HepG2 (cell line): ENCODE data around the gene GRIK4. TPM values are rescaled to one million over a fixed set of nuclear protein-coding genes. Genes with fewer than 3 reads are reported as not detected.
"Not testable (repeated sequence)": the region's sequence is repeated elsewhere in the genome, so short reads cannot be mapped to it uniquely, and the experiment has no call there.

Experiments
- ATAC-seq: fragments of 200-7000 bp; cut with Tn5 transposase; 3 replicates; pipeline ENCODE4 v1.9.1; 2020; ENCODE audit warnings: mild to moderate bottlenecking, moderate library complexity
- BruUV-seq: library from RNA; stranded (reverse); fragments of 400-500 nt; replicated peaks from 2 replicates; lab custom pipeline; 2021; lab: Mats Ljungman, UMichigan
- CTCF ChIA-PET: fragments of 300-600 bp; formaldehyde crosslinking; extraction: SDS; loops from one replicate; lab custom pipeline; 2021; ENCODE audit warnings: low total read pairs, inconsistent platforms, low intra/inter-chr PET ratio; lab: Yijun Ruan, JAX
- POLR2A ChIA-PET: fragments of 350-600 bp; sonication (Branson Sonifier 250); formaldehyde crosslinking; loops from one replicate; lab custom pipeline; 2020; ENCODE audit warnings: antibody characterized with exemption, inconsistent platforms; lab: Yijun Ruan, JAX
- DNase-seq: peaks from one replicate; pipeline ENCODE4 v3.0.0-alpha.2; 2015; ENCODE audit warnings: low spot score
- FAIRE-seq: peaks from 3 replicates; lab custom pipeline; 2011; peaks lifted over from hg19 to GRCh38; lab: Jason Lieb, UNC
- H2AFZ ChIP-seq: one replicate; pipeline ENCODE4 v1.6.1; 2011; ENCODE audit warnings: low read length, inconsistent platforms
- H3K27ac ChIP-seq: fragments of 300-600 bp; 3 replicates; pipeline ENCODE4 v1.8.0; 2011; ENCODE audit warnings: mixed run types, mild to moderate bottlenecking, mixed read lengths, low read length, inconsistent platforms; ENCODE audit not compliant: insufficient read depth; ENCODE audit errors: extremely low read length
- H3K27me3 ChIP-seq, 2 experiments: fragments of 200-600 bp in 1 of 2; 2 replicates in 1 of 2; 3 replicates in 1 of 2; pipeline versions ENCODE4 v1.6.0 to v1.8.0; 2011; ENCODE audit warnings: low read length in 2 of 2, mild to moderate bottlenecking in 2 of 2, moderate library complexity in 2 of 2, inconsistent platforms in 1 of 2; ENCODE audit not compliant: insufficient read depth in 2 of 2, control insufficient read depth in 1 of 2
- H3K36me3 ChIP-seq, 2 experiments: fragments of 200-600 bp in 1 of 2; replicated peaks in 1 of 2; 2 replicates in 1 of 2; 3 replicates in 1 of 2; pipeline versions ENCODE4 v1.5.1 to v1.8.0; 2011; ENCODE audit warnings: low read length in 2 of 2, inconsistent platforms in 1 of 2; ENCODE audit not compliant: insufficient read depth in 2 of 2, control insufficient read depth in 1 of 2
- H3K4me1 ChIP-seq: 2 replicates; pipeline ENCODE4 v1.5.1; 2012; ENCODE audit warnings: low read length, inconsistent platforms; ENCODE audit not compliant: insufficient read depth
- H3K4me2 ChIP-seq: 2 replicates; pipeline ENCODE4 v1.6.0; 2011; ENCODE audit warnings: low read depth, low read length, inconsistent platforms
- H3K4me3 ChIP-seq, 3 experiments: fragments of 200-600 bp in 1 of 3; sonication (generic), shearing (Covaris generic) in 1 of 3; replicated peaks in 1 of 3; 2 replicates each; pipeline ENCODE4 v1.5.1; 2011 to 2016; ENCODE audit warnings: low read length in 3 of 3, inconsistent platforms in 2 of 3, low read depth in 2 of 3, mild to moderate bottlenecking in 2 of 3, control low read depth in 1 of 3, mixed read lengths in 1 of 3; ENCODE audit not compliant: insufficient read depth in 1 of 3
- H3K79me2 ChIP-seq: one replicate; pipeline ENCODE4 v1.6.1; 2011; ENCODE audit warnings: low read length, inconsistent platforms; ENCODE audit not compliant: insufficient read depth
- H3K9ac ChIP-seq: 2 replicates; pipeline ENCODE4 v1.6.0; 2011; ENCODE audit warnings: mild to moderate bottlenecking, low read depth, low read length, inconsistent platforms; ENCODE audit not compliant: insufficient read depth
- H3K9me3 ChIP-seq: 2 replicates; pipeline ENCODE4 v1.5.1; 2012; ENCODE audit warnings: mild to moderate bottlenecking, low read length
- H4K20me1 ChIP-seq: 2 replicates; pipeline ENCODE4 v1.6.0; 2011; ENCODE audit warnings: inconsistent platforms, mild to moderate bottlenecking, low read length, moderate library complexity; ENCODE audit not compliant: insufficient read depth
- CTCF ChIP-seq: sonication (generic); formaldehyde crosslinking; IDR thresholded peaks from 2 replicates; pipeline ENCODE4 v1.5.0; 2020; ENCODE audit warnings: mild to moderate bottlenecking, missing genetic modification reagents, moderate library complexity
- STAG1 ChIP-seq: sonication (generic); formaldehyde crosslinking; IDR thresholded peaks from 2 replicates; pipeline ENCODE4 v1.4.0; 2020; ENCODE audit warnings: missing genetic modification reagents
- ZFP36 ChIP-seq: fragments of 150-350 bp; IDR thresholded peaks from 2 replicates; pipeline ENCODE4 v1.6.1; 2018; ENCODE audit warnings: borderline replicate concordance, low read length, low read depth; ENCODE audit not compliant: partially characterized antibody
- ZNF333 ChIP-seq: sonication (generic); formaldehyde crosslinking; IDR thresholded peaks from 2 replicates; pipeline ENCODE4 v1.4.0; 2020; ENCODE audit warnings: mild to moderate bottlenecking, missing genetic modification reagents, borderline replicate concordance
- ZSCAN22 ChIP-seq: sonication (generic); formaldehyde crosslinking; IDR thresholded peaks from 2 replicates; pipeline ENCODE4 v1.4.0; 2020; ENCODE audit warnings: mild to moderate bottlenecking, missing genetic modification reagents
- WGBS: methylation state at CpG from one replicate; pipeline ENCODE4 v1.1.6; 2017; ENCODE audit warnings: low lambda C conversion rate; 5-methylcytosine and 5-hydroxymethylcytosine counted together
- in situ Hi-C: cut with HindIII; loops from 2 replicates; pipeline ENCODE4 v1.10.0; 2017; ENCODE audit warnings: low pct_unique_long_range_greater_than_20kb; ENCODE audit not compliant: extremely low pct_ligation_motif_present
- intact Hi-C: fragments of 100-400 bp; cut with micrococcal nuclease; formaldehyde crosslinking; loops from one replicate; pipeline ENCODE4 v1.10.0; 2022; ENCODE audit not compliant: unreplicated experiment
- polyA plus RNA-seq, 8 experiments: library from polyadenylated mRNA; depleted of rRNA in 3 of 8; stranded (reverse) in 7 of 8; unstranded in 1 of 8; fragments of >200 nt; fragmentation: Illumina TruSeq in 4 of 8; extraction: Trizol in 4 of 8; gene quantifications; 2 replicates each; pipeline versions ENCODE4 v1.2.1 to v1.2.3, GENCODE V29; 2011 to 2016; ENCODE audit warnings: low read depth in 4 of 8, missing spikeins in 1 of 8, mixed read lengths in 1 of 8; ENCODE audit not compliant: insufficient read depth in 1 of 8
- total RNA-seq, 5 experiments: library from RNA; depleted of rRNA; stranded (reverse); fragments of >200 nt; fragmentation: Illumina TruSeq; extraction: Trizol; gene quantifications; 2 replicates each; pipeline ENCODE4 v1.2.3, GENCODE V29; 2016; ENCODE audit warnings: low read depth in 1 of 5

The GRIK4 gene
- total and polyA plus RNA-seq, 2 of the 13 experiments (the other 11 are each of a cell fraction or from before 2014, with no cell fraction given) = 0.04 to 0.07 TPM

DNA sequence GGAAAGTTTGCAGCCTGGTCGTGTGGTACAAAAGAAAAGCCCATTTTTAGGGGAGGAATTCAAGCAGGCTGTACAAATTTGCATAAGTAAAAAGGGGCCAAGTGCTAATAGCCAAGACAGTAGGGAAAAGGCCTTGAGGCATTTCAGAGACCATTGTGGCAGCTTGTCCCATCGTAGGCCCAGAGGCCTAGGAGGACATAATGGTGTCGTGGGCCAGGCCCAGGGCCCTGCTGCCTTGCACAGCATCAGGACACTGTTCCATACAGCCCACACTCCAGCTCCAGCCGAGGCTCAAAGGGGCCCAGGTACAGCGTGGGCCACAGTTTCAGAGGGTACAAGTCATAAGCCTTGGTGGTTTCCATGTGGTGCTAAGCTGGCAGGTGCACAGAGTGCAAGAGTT is 106.9 kb downstream of the GRIK4 start:
- no peak for ATAC-seq
- Histone ChIP-seq H3K4me2 (no peak overlapping the region), H3K79me2 (no peaks in the 10 kb centered on the region), H3K36me3 (no peaks in the 10 kb centered on the region), H3K9me3 (peaks cover 14% of the 10 kb centered on the region), H2AFZ (no peak overlapping the region), H3K27ac (no peak overlapping the region), H3K4me1 (peaks cover 2% of the 10 kb centered on the region), H3K27me3 (no peaks in the 10 kb centered on the region; a peak in 1 of 5 replicates), H4K20me1 (no peaks in the 10 kb centered on the region), H3K4me3 (no peak overlapping the region), H3K9ac (no peak overlapping the region)
- FAIRE-seq = no peak
- whole genome bisulfite sequencing = 2% methylated on average over 2 of the region's 5 CpGs
- BruUV-seq = no TSS peak
- CTCF ChIA-PET = no interaction called here
- POLR2A ChIA-PET = no interaction called here
- intact Hi-C loops (no loop called here), in situ Hi-C loops (no loop called here)
- no peak for DNase-seq
- no peak for TF ChIP-seq ZNF333 (CRISPR knock-in tag)
- peak; percentile 34 for TF ChIP-seq ZFP36

DNA sequence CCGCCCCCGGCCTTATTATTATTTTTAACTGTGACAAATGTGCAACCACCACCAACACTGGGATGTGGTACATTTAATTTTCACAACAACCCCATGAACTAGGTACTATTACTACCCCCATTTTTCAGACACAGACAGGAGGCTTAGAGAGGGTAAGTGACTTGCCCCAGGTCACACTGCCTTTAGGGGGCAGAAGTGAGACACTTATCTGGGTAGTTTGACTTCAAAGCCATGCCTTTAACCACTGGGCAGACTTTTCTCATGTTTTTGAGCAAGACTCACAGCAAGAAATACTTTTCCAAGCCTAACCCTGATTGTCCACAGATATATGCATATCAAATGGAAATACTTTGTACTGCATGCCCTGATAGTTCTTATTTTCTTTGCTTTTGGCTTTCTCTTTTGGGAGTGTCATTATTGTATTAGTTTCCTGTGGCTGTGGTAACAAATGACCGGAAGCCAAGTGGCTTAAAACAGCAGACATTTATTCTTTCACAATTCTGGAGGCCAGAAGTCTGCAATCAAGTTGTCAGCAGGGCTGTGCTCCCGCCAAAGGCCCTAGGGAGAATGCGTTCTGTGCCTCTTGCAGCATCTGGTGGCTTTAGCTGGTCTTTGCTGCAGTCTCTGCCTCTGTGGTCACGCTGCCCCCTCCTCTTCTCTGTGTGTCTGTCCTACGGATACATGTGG is 110.8 kb downstream of the GRIK4 start:
- in situ Hi-C loops (no loop called here), intact Hi-C loops (no loop called here)
- no peak overlapping the region for H3K4me3 ChIP-seq
- no peaks in the 10 kb centered on the region for H3K4me1 ChIP-seq
- DNase-seq = no peak
- TF ChIP-seq ZSCAN22 = no peak
- TF ChIP-seq STAG1 = peak; percentile 24; the same call in 1 of the 2 replicates
- peak; percentile 30; the same call in 1 of the 2 replicates for TF ChIP-seq CTCF
- no TSS peak for BruUV-seq
- H3K36me3 ChIP-seq = no peaks in the 10 kb centered on the region
- CTCF ChIA-PET = no interaction called here
- H2AFZ ChIP-seq = no peak overlapping the region
- H4K20me1 ChIP-seq = no peaks in the 10 kb centered on the region
- H3K4me2 ChIP-seq = no peak overlapping the region
- H3K27me3 ChIP-seq = peaks cover 3 to 11% of the 10 kb centered on the region in 2 experiments; a peak in 2 of 5 replicates
- no peak for FAIRE-seq
- H3K9ac ChIP-seq = no peak overlapping the region
- POLR2A ChIA-PET = no interaction called here
- H3K27ac ChIP-seq = no peak overlapping the region
- no peaks in the 10 kb centered on the region for H3K79me2 ChIP-seq
- peaks cover 14% of the 10 kb centered on the region for H3K9me3 ChIP-seq
- 44% methylated on average over 7 of the region's 7 CpGs for WGBS
- no peak for ATAC-seq

DNA sequence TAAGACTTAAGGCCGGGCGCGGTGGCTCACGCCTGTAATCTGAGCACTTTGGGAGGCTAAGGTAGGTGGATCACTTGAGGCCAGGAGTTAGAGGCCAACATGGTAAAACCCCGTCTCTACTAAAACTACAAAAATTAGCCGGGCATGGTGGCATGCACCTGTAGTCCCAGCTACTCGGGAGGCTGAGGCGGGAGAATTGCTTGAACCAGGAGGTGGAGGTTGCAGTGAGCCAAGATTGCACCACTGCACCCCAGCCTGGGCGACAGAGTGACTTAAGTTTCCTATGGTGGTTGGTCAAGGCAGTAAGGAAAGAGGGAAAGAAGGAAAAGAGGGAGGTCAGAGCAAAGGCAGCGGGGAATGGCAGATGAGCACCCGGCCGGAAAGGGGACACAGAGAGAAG is 113.4 kb downstream of the GRIK4 start:
- FAIRE-seq, H3K9me3 ChIP-seq, H3K79me2 ChIP-seq, intact Hi-C loops, CTCF ChIA-PET, H3K4me2 ChIP-seq, DNase-seq, H3K36me3 ChIP-seq, POLR2A ChIA-PET, ATAC-seq, in situ Hi-C loops, BruUV-seq, H3K27ac ChIP-seq, H3K4me3 ChIP-seq, H3K9ac ChIP-seq, H2AFZ ChIP-seq, H4K20me1 ChIP-seq, H3K4me1 ChIP-seq: not testable (repeated sequence)
- 59% methylated on average over 12 of the region's 12 CpGs for WGBS
- H3K27me3 ChIP-seq = peaks cover 4 to 11% of the 10 kb centered on the region in 2 experiments; a peak in 2 of 5 replicates
